Measurements from ENCODE around the gene QPCTL. TPM values are rescaled to one million over a fixed set of nuclear protein-coding genes. Genes with fewer than 3 reads are reported as not detected.

Gene QPCTL
- total and polyA plus RNA-seq, 2 of the 13 experiments (the other 11 are each of a cell fraction or from before 2014, with no cell fraction given), result 16.0 to 19.1 TPM

- TF ChIP-seq, protein P1, sequence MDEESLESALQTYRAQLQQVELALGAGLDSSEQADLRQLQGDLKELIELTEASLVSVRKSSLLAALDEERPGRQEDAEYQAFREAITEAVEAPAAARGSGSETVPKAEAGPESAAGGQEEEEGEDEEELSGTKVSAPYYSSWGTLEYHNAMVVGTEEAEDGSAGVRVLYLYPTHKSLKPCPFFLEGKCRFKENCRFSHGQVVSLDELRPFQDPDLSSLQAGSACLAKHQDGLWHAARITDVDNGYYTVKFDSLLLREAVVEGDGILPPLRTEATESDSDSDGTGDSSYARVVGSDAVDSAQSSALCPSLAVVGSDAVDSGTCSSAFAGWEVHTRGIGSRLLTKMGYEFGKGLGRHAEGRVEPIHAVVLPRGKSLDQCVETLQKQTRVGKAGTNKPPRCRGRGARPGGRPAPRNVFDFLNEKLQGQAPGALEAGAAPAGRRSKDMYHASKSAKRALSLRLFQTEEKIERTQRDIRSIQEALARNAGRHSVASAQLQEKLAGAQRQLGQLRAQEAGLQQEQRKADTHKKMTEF (CRISPR knock-in tag; IDR thresholded peaks at IDR 0.05), result no peak
- TF ChIP-seq, protein P2, sequence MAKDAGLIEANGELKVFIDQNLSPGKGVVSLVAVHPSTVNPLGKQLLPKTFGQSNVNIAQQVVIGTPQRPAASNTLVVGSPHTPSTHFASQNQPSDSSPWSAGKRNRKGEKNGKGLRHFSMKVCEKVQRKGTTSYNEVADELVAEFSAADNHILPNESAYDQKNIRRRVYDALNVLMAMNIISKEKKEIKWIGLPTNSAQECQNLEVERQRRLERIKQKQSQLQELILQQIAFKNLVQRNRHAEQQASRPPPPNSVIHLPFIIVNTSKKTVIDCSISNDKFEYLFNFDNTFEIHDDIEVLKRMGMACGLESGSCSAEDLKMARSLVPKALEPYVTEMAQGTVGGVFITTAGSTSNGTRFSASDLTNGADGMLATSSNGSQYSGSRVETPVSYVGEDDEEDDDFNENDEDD (CRISPR knock-in tag; IDR thresholded peaks at IDR 0.05; ENCODE audit: borderline replicate concordance), result no peak
- TF ChIP-seq ELF1 (CRISPR knock-in tag; IDR thresholded peaks at IDR 0.05) (peak; percentile 64; the same call in 1 of the 2 replicates), MAF1 (CRISPR knock-in tag; IDR thresholded peaks at IDR 0.05; ENCODE audit: borderline replicate concordance) (no peak), GABPB1 (CRISPR knock-in tag; IDR thresholded peaks at IDR 0.05) (peak; percentile 38; the same call in 1 of the 2 replicates), RCOR2 (CRISPR knock-in tag; IDR thresholded peaks at IDR 0.05) (no peak), NAIF1 (CRISPR knock-in tag; IDR thresholded peaks at IDR 0.05; ENCODE audit: borderline replicate concordance) (no peak), ZFP41 (CRISPR knock-in tag; IDR thresholded peaks at IDR 0.05; ENCODE audit: borderline replicate concordance) (no peak), ZZZ3 (CRISPR knock-in tag; IDR thresholded peaks at IDR 0.05; ENCODE audit: borderline replicate concordance) (no peak), AKAP8 (CRISPR knock-in tag; IDR thresholded peaks at IDR 0.05) (no peak), ZNF841 (CRISPR knock-in tag; IDR thresholded peaks at IDR 0.05; ENCODE audit: borderline replicate concordance) (no peak), ZNF230 (CRISPR knock-in tag; IDR thresholded peaks at IDR 0.05) (no peak), RXRA (CRISPR knock-in tag; IDR thresholded peaks at IDR 0.05) (no peak), CHD4 (IDR thresholded peaks at IDR 0.05; ENCODE audit: borderline replicate concordance, low read length) (no peak), RELA (CRISPR knock-in tag; IDR thresholded peaks at IDR 0.05) (no peak), IRX3 (CRISPR knock-in tag; IDR thresholded peaks at IDR 0.05; ENCODE audit: borderline replicate concordance, low read depth) (no peak)
- TF ChIP-seq, protein P3, sequence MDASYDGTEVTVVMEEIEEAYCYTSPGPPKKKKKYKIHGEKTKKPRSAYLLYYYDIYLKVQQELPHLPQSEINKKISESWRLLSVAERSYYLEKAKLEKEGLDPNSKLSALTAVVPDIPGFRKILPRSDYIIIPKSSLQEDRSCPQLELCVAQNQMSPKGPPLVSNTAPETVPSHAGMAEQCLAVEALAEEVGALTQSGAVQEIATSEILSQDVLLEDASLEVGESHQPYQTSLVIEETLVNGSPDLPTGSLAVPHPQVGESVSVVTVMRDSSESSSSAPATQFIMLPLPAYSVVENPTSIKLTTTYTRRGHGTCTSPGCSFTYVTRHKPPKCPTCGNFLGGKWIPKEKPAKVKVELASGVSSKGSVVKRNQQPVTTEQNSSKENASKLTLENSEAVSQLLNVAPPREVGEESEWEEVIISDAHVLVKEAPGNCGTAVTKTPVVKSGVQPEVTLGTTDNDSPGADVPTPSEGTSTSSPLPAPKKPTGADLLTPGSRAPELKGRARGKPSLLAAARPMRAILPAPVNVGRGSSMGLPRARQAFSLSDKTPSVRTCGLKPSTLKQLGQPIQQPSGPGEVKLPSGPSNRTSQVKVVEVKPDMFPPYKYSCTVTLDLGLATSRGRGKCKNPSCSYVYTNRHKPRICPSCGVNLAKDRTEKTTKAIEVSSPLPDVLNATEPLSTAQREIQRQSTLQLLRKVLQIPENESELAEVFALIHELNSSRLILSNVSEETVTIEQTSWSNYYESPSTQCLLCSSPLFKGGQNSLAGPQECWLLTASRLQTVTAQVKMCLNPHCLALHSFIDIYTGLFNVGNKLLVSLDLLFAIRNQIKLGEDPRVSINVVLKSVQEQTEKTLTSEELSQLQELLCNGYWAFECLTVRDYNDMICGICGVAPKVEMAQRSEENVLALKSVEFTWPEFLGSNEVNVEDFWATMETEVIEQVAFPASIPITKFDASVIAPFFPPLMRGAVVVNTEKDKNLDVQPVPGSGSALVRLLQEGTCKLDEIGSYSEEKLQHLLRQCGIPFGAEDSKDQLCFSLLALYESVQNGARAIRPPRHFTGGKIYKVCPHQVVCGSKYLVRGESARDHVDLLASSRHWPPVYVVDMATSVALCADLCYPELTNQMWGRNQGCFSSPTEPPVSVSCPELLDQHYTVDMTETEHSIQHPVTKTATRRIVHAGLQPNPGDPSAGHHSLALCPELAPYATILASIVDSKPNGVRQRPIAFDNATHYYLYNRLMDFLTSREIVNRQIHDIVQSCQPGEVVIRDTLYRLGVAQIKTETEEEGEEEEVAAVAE (CRISPR knock-in tag; IDR thresholded peaks at IDR 0.05; ENCODE audit: borderline replicate concordance), result no peak
- TF ChIP-seq, protein P4, sequence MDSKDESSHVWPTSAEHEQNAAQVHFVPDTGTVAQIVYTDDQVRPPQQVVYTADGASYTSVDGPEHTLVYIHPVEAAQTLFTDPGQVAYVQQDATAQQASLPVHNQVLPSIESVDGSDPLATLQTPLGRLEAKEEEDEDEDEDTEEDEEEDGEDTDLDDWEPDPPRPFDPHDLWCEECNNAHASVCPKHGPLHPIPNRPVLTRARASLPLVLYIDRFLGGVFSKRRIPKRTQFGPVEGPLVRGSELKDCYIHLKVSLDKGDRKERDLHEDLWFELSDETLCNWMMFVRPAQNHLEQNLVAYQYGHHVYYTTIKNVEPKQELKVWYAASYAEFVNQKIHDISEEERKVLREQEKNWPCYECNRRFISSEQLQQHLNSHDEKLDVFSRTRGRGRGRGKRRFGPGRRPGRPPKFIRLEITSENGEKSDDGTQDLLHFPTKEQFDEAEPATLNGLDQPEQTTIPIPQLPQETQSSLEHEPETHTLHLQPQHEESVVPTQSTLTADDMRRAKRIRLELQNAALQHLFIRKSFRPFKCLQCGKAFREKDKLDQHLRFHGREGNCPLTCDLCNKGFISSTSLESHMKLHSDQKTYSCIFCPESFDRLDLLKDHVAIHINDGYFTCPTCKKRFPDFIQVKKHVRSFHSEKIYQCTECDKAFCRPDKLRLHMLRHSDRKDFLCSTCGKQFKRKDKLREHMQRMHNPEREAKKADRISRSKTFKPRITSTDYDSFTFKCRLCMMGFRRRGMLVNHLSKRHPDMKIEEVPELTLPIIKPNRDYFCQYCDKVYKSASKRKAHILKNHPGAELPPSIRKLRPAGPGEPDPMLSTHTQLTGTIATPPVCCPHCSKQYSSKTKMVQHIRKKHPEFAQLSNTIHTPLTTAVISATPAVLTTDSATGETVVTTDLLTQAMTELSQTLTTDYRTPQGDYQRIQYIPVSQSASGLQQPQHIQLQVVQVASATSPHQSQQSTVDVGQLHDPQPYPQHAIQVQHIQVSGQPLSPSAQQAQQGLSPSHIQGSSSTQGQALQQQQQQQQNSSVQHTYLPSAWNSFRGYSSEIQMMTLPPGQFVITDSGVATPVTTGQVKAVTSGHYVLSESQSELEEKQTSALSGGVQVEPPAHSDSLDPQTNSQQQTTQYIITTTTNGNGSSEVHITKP (CRISPR knock-in tag; IDR thresholded peaks at IDR 0.05; ENCODE audit: low read depth), result no peak
Measured at GRCh38 chr19:45670670-45671453, 21.6 kb upstream of the QPCTL start (continued).
